GM21515 (cell line): Measurements from ENCODE around the gene NCSTN.

ENCODE experiments used
- ATAC-seq: cut with Tn5 transposase; IDR thresholded peaks from one replicate; pipeline ENCODE4 v1.9.1; 2021; ENCODE audit not compliant: unreplicated experiment

NCSTN gene

GRCh38 chr1:160342953-160343869 is at the start of gene NCSTN, which contains the start of gene COPA:
TSS of gene NCSTN (plus strand) at chr1:160343383. CDS start at chr1:160343397, 14 bp downstream.
TSS of gene COPA (minus strand) at chr1:160343250. CDS start at chr1:160343170, 80 bp downstream.
- ATAC-seq, result peak; percentile 91

GRCh38 chr1:160296036-160296435 is 47.1 kb upstream of the NCSTN start:
- ATAC-seq, result no peak

DNA sequence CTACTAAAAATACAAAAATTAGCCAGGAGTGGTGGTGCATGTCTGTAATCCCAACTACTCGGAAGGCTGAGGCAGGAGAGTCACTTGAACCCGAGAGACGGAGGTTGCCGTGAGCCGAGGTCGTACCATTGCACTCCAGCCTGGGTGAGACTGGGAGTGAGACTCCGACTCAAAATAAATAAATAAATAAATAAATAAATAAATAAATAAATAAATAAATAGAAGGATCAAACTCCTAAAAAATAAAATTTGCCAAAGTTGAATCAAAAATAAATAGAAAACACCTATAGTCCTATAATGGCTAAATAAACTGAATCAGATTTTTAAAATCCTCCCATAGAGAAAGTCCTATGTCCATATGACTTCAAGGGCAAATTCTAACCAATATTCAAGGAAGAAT is 43.0 kb upstream of the NCSTN start:
- no peak for ATAC-seq

DNA sequence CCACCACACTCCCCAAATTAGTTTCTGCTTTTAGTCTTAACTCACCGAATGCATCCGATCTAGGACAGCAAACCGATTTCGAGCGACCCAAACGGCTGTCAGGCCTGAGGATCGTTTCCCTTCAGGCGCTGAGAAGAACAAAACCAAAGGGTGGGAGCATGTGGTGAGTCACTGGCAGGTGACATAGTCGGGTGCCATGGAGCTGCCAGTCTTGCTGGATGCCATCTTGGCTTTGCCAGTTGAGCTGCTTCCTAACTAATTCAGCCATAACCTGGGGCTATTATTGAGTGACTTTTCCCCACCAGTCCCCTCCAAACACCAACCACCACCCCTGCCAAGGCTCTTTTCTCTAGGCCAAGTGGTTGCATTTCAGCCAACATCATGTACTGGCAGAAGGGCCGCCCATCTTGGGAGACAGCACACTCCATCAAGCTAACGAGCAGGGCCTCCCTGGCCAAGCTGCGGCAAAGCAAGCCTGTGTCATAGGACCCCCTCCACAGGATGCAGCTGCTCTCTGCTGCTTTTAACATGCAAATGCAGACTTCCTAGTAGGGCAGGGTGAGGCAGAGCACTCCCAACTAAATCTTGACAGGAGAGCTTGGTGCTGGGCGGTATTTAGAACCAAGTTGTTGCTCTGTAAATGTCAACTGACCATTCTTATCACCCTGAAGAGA is 35.9 kb upstream of the NCSTN start:
- ATAC-seq, result no peak

GRCh38 chr1:160308451-160309184 is 34.6 kb upstream of the NCSTN start:
- no peak for ATAC-seq

GRCh38 chr1:160309185-160309557 is 34.0 kb upstream of the NCSTN start:
- ATAC-seq, result no peak

- no peak for ATAC-seq
These were observed 33.6 kb upstream of the NCSTN start for GRCh38 chr1:160309571-160309970.

DNA sequence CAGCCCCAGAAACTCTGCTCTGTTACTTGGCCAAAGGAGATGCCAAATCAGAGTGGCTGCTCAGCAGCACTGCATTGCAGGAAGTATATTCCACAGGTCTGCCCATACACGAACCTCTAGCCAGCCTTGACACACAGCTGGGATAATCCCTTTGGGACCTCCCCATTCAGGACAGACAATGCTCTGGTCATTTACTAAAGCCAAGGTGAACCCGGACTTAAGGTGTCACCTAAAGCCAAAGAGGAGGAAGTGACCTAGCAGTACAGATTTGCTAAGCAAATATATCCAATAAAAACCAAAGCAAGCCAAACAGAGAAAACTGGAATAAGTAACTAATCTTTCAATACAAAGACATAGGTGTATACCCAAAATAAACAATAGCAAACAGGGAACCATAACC is 27.8 kb upstream of the NCSTN start:
- no peak for ATAC-seq

- ATAC-seq, result no peak
These were observed 20.4 kb upstream of the NCSTN start for GRCh38 chr1:160322831-160323230.

DNA sequence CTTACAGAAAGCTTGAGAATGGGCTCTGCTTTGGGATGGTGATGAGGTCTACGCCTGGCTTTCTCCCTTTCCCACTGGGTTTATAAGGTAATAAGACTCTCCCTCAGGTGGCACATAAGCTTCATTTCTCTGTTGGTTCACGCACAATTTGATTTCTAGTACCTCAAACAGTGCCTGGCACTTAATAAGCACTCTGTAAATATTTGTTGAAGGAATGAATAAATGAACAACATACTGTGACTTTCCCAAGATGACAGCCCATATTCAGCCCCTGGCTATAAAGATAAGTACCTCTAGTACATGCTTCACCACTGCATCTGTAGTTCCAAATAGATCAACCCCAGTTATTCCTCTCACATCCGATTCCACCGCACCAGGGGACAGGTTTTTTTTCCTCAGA is 17.9 kb upstream of the NCSTN start:
- no peak for ATAC-seq

GRCh38 chr1:160326418-160326817 is 16.8 kb upstream of the NCSTN start:
- no peak for ATAC-seq

DNA sequence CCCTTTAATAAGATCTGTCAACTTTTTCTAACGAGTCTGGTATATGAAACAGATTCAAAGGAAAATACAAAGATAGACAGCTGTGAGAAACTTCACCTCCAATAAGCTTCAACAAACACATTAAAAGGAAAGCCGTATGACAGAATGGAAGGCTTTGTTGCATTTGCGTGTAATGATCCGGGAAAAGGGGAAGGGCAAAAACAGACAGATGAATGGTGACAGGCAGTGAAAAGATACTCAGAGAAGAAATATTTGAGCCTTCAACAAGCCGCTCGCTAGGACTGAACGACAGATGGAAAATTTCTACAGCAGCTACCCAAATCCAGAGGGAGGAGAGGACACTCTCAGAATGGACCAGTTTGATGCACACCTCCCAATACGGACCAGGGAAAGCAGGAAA is 15.0 kb upstream of the NCSTN start:
- ATAC-seq, result no peak

DNA sequence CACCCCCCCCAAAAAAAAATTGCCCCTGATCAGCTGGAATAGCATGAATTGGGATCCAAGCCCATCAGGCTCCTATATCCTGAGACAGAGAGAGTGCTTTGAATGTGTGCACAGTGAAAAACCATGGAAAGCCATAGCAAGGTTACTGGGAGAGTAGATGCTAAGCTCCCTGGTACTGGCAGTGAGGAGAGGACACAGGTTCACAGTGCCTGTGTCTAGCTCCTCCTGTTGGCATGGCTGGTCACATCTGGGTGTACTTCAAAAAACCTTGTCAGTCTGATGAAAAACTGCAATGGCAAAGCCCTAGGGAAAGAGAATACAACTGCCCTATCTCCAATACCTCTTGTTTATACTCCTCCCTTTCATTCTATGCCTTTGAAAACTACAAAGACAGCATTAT is 13.1 kb upstream of the NCSTN start:
- no peak for ATAC-seq

- ATAC-seq, result no peak
These were observed 10.7 kb upstream of the NCSTN start for GRCh38 chr1:160332516-160332915.

- ATAC-seq, result no peak
These were observed 4.6 kb upstream of the NCSTN start for GRCh38 chr1:160338580-160338979.

GRCh38 chr1:160340146-160340545 is 3.0 kb upstream of the NCSTN start:
- no peak for ATAC-seq

DNA sequence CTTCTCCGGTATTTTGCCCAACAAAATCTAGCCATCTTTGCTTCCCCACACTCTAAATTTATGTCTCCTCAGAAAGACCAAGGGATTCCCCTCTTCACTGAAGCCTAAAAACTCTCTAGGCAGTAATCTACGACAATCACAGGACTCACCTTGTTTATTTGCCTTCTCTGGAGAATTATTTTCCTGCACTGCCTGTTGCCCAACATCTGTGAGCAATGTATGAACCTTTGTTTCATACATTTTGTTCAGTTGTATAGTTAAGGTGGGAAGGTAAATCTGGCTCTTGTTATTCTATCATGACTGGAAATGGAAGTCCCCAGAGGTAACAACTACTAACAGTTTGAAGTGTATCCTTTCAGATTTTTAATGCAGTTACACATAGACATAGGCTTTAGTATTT is 2.3 kb upstream of the NCSTN start:
- no peak for ATAC-seq

- ATAC-seq, result no peak
These were observed 657 bp upstream of the NCSTN start for GRCh38 chr1:160342526-160342925.

- ATAC-seq, result no peak
These were observed 1.1 kb downstream of the NCSTN start for GRCh38 chr1:160344241-160344640.

DNA sequence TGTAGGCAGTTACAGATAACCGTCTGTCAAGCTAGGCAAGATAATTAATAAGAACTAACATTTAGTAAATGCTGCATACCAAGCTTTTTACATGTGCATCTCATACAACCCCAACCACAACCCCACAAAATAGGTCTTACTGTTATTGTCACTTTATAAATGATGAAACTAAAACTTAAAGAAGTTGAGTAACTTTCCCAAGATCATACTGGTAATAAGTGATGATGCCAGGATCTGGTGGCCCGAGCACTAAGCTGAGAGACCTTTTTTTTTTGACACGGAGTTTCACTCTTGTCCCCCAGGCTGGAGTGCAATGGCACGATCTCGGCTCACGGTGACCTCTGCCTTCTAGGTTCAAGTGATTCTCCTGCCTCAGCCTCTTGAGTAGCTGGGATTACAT is 1.8 kb downstream of the NCSTN start:
- no peak for ATAC-seq

- no peak for ATAC-seq
These were observed 3.3 kb downstream of the NCSTN start for GRCh38 chr1:160346463-160346862.

- no peak for ATAC-seq
These were observed 3.8 kb downstream of the NCSTN start for GRCh38 chr1:160346958-160347357.
